NCI-H2029 treated with DMSO at 0.1 percent for 48 hours (cell line): ENCODE data around the gene NXF2B.
"Not testable (repeated sequence)": the region's sequence is repeated elsewhere in the genome, so short reads cannot be mapped to it uniquely, and the experiment has no call there.

Source experiments
- DNase-seq: peaks from one replicate; lab custom pipeline; 2025; lab: John Stamatoyannopoulos, UW

Gene NXF2B, protein sequence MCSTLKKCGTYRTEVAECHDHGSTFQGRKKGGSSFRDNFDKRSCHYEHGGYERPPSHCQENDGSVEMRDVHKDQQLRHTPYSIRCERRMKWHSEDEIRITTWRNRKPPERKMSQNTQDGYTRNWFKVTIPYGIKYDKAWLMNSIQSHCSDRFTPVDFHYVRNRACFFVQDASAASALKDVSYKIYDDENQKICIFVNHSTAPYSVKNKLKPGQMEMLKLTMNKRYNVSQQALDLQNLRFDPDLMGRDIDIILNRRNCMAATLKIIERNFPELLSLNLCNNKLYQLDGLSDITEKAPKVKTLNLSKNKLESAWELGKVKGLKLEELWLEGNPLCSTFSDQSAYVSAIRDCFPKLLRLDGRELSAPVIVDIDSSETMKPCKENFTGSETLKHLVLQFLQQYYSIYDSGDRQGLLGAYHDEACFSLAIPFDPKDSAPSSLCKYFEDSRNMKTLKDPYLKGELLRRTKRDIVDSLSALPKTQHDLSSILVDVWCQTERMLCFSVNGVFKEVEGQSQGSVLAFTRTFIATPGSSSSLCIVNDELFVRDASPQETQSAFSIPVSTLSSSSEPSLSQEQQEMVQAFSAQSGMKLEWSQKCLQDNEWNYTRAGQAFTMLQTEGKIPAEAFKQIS

DNA sequence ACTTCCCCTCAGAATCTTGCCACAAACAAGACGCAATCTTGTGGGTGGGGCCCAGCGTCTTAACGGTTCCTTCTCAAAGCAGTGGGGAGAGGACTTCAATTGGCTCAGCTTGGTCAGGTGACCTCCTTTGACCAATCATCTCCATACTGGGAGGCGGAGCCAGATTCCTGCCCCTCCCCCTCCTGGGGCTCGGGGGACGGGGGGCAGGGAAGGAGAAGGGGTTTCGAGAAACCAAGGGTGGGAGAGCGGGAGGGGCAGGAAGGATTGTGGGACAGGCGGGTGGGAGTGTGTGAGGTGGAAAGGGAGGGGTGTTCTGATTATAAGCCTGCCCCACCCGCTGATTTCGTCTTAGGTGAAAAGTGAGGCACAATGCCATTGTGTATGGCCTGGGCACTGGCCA, at the start of gene NXF2B:
Gene NXF2B (minus strand): TSS at position 101 of the 400 bp plus-strand sequence. CDS start 59,972 bp downstream, outside the sequence.
- not testable (repeated sequence) for DNase-seq

DNA sequence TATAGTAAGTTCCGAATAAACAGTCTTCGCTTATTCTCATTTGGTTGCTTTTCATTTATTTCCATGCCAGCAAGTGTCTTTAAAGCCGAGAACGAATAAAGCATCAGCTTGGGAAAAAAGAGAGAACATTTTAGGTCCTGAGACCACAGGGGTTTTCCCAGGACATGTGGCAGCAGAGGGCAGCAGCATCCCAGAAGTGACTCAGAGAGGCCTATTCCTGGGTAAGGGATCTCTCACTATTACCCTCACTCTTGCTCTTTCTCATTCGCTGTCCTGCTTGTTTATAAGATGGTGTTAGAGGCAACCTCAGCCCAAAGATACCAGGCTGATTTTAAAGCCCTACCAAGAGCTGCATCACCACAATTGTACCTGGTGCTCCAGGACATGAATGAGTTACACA, 39.0 kb upstream of the NXF2B start:
- not testable (repeated sequence) for DNase-seq

DNA sequence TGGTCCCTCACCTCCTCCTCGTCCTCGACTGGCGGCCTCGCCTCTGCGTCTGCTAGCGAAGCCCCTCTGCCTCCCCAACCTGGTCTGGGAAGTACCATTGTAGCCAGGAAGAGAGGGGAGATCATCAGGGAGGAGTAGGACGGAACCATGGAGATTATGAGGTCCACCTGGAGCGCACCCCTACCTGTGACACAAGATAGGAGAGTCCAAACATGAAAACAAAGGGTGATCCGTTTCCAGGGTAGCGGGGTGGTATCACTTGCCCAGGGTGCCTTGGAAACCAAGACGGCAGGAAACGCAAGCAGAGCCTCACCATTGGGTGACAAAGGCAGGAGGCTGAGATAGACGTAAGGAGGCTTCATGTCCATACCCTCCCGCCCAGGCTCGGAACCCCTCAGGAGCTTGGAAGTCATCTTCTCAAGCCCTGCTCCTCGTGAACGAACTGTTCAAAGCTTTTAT, 32.0 kb upstream of the NXF2B start, which contains the start of gene TCP11X2:
Gene TCP11X2 (minus strand): TSS at position 51 of the 459 bp plus-strand sequence.
- DNase-seq, result not testable (repeated sequence)

DNA sequence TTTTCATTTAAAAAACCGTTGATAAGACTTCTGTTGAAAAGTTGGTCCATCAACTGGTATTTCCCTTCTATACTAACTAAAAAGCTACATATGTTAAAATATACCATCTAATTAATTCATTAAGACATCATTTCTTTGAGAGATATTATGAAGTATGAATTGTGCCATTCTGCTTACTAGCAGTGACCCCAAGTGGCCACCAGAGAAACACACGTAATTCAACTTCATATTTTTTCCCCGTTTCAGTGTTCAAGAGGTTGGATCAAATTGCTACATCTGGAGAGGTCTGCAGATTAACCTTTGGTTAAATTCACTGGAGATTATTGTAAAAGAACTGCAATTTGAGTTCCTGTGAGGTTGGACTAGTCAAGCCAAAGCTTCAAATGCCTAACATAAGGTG, 30.4 kb upstream of the NXF2B start:
- DNase-seq, result not testable (repeated sequence)

DNA sequence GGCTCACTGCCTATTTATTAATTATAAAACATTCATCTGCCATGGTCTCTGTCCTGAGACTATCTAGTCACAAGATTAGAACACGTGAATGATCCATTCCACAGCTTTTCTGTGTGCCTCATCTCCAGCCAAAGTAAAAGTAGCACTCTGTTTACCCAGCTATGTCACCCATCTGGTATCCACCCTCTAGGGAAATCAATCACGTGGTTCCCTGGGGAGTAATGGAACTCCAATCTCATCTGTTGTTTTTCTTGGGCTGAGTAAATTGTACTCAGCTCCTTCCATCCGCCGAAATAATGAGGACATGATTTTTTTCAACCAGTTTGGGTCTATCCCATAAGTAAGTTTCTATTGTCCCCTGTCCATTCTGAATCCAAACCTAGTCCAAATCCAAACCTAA, 18.8 kb upstream of the NXF2B start:
- DNase-seq, result not testable (repeated sequence)

DNA sequence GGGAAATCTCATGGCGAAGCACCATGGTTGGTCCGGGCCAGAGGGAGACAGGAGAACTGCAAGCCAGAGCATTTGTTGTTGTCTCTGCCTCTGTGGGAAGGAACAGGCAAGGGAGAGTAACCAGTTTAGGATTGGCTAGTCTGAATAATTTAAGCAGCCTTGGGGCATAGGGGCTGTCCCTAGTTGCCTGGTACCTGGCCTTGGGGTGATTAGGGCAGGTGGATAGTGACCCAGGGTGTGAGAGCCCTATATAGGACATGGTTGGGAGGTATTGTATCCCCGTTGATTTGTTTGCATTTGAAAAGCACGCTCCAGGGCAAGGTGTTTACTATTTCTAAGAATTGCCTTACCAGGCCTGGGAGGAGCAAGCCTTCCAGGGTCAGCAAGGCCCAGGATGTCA, 25.3 kb downstream of the NXF2B start:
- DNase-seq, result not testable (repeated sequence)

DNA sequence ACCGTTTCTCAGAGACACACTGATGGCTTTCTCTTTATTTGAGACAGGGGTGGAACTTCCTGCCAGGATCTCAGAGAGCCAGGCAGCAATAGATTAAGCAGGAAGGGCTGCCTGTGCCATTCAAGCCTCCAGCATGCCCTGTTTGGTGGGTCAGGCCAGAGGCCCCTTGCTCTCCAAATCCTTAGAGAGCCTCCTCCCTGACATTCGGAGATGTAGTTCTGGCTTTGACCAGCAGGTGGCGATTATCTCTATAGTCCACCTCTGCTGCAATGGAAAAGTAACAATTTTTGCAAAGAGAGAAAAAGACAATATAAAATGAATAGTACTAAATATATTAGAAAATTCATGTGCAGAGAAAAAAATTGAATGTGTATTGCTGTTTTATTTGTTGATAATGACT, 93.9 kb downstream of the NXF2B start:
- DNase-seq, result no peak

DNA sequence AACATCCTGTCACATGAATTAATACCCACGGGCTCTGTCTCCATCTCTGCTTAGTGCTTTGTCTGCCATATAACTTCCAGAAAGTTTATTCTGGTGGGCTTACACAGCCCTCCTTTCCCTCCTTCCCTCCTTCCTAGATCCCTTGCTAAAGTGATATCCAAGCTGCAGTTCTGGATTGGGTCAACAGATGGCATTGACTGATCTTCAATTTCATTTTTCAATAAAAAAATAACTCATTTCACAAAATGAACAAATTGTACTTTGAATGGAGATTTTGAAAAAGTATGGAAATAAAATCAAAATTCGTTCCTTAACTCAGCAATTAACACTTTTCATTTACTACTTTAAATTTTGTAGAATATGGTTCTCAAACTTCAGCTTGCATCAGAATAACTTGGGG, 97.9 kb downstream of the NXF2B start:
- no peak for DNase-seq

DNA sequence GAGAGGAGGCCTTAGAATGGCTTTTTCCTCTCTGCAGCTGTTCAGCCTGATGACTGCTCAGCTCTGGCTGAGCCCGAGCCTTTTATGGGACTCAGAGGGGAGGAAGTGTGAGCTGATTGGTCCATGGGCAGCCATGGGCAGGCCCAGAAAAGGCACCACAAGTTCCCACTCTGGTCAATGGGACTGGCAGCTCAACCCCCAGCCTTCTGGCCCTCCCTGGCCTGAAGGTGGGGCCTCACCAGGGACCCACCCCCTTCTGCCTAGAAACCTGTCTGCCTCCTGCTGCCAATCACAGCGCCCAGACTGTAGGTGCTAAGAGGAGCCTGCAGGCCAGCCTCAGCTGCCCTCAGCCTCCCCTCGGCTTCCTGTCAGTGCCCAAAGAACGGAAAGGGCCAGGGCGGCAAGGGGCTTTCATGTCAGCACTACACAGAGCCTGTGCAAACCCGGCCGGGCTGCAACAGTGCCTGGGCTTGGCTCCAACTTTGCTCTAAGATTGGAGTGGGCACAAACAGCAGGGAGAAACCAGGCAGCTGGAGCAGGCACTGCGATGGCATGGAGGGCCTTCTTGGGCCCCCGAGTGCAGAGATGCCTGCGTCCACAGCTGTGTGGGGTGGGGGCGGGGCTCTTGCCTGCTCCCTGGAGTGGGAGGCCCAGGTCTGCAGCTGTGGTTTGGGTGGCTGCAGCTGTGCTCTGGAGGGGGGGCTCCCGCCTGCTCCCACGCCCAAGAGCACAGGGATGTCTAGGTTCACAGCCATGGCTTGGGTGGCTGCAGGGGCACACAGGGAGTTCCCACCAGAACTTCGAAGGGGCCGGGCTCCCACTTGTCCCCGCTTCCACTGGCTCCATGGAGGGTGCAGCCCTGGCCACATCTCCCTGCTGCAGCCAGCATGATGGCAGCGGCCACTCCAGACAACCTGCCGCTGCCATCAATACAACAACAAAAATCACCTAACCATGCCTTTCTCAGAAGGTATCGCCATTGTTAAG, 100.2 kb downstream of the NXF2B start:
- no peak for DNase-seq

DNA sequence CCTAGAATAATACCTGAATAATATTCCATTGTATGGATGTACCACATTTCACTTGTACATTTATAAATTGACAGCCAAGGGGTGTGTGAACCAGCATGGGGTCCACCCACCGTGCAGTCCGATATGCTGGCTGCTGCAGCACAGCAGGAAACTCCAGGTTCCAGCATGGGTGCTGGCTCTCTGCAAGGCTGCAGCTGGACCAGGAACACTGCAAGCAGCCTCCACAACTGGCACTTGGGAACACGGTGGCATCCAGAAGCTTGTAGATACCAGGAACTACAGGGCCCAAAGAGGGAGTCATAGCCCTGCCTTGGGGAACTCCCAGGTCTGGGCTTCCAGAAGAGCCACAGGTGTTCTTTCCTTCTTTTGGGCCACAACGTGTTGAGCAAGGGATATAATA, 101.6 kb downstream of the NXF2B start:
- DNase-seq, result no peak
